ENCODE measurements around the gene LRRFIP1. TPM values are rescaled to one million over a fixed set of nuclear protein-coding genes. Genes with fewer than 3 reads are reported as not detected.

The LRRFIP1 gene
- total RNA-seq, 6 experiments from 2014 or later = 29.4 to 56.3 (median 49.7) TPM

GRCh38 chr2:237715459-237715947 is 88.1 kb downstream of the LRRFIP1 start:
- Histone ChIP-seq H3K9me3 (no peaks in the 10 kb centered on the region), H3K4me1 (peaks cover 0 to 23% (median 11%) of the 10 kb centered on the region in 4 donors), H3K4me3 (peak overlapping the region in 2 of 3 donors; percentile 29 to 43), H3K36me3 (peaks cover 0 to 5% (median under 1%) of the 10 kb centered on the region in 4 donors), H3K27ac (peak overlapping the region; percentile 8 to 57 (median 26)), H3K27me3 (no peaks in the 10 kb centered on the region)
- WGBS (ENCODE audit: insufficient coverage, low coverage, low lambda C conversion rate, missing lambda C conversion rate) = 10% methylated on average over 9 of the region's 13 CpGs
- TF ChIP-seq POLR2A (IDR thresholded peaks at IDR 0.05) (no peak), CTCF (IDR thresholded peaks at IDR 0.05) (peak in 1 of 4 donors; percentile 13)
- intact Hi-C loops (cut with DNase I) = no loop called here
- DNase-seq (peak in 1 of 3 donors; percentile 62), ATAC-seq (peak; percentile 89 to 94 (median 90))

- no peak for DNase-seq
- H3K9me3 ChIP-seq = no peaks in the 10 kb centered on the region
- peaks cover 0 to 1% (median 0%) of the 10 kb centered on the region in 4 donors for H3K36me3 ChIP-seq
- no peak for ATAC-seq
- peaks cover 0 to 23% (median 11%) of the 10 kb centered on the region in 4 donors for H3K4me1 ChIP-seq
- TF ChIP-seq POLR2A (IDR thresholded peaks at IDR 0.05) = no peak
- TF ChIP-seq CTCF (IDR thresholded peaks at IDR 0.05) = no peak
- H3K27ac ChIP-seq = peak overlapping the region in 1 of 3 donors; percentile 57
- no peak overlapping the region for H3K4me3 ChIP-seq
- H3K27me3 ChIP-seq = no peaks in the 10 kb centered on the region
- intact Hi-C loops (cut with DNase I) = no loop called here
Observed at GRCh38 chr2:237716011-237716410, 88.6 kb downstream of the LRRFIP1 start.

- H3K4me1 ChIP-seq = peaks cover 0 to 18% (median 6%) of the 10 kb centered on the region in 4 donors
- no peaks in the 10 kb centered on the region for H3K36me3 ChIP-seq
- ATAC-seq = no peak
- DNase-seq = peak in 1 of 3 donors; percentile 43
- no peak overlapping the region for H3K27ac ChIP-seq
- intact Hi-C loops (cut with DNase I) = no loop called here
- 93% methylated on average over 17 of the region's 24 CpGs for WGBS (ENCODE audit: insufficient coverage, low coverage, low lambda C conversion rate, missing lambda C conversion rate)
- H3K27me3 ChIP-seq = no peaks in the 10 kb centered on the region
- no peaks in the 10 kb centered on the region for H3K9me3 ChIP-seq
- no peak for TF ChIP-seq POLR2A (IDR thresholded peaks at IDR 0.05)
- no peak for TF ChIP-seq CTCF (IDR thresholded peaks at IDR 0.05)
- no peak overlapping the region for H3K4me3 ChIP-seq
Observed at GRCh38 chr2:237717366-237718276, 90.2 kb downstream of the LRRFIP1 start.

DNA sequence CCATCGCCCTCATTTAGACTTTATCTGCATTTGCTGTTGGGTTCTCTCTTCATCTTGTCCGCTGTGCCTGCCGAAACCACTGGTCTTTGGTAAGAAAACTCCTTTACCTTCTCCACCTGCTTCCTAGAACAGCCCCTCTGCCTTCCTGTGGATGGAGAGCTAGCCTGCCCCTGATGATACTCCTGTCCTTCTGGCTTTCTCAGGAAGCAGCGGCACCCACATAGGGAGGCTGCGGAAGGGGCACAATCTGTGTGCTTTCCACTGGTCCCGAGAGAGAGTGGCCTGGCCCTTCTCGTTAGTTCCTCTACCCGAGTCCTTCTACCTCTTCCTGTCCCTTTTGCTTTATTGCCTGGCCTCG is 90.9 kb downstream of the LRRFIP1 start:
- 93% methylated on average over 6 of the region's 9 CpGs for WGBS (ENCODE audit: insufficient coverage, low coverage, low lambda C conversion rate, missing lambda C conversion rate)
- TF ChIP-seq POLR2A (IDR thresholded peaks at IDR 0.05) (no peak), CTCF (IDR thresholded peaks at IDR 0.05) (no peak)
- no peak overlapping the region for H3K27ac ChIP-seq
- DNase-seq (peak in 1 of 3 donors; percentile 33), ATAC-seq (no peak)
- peaks cover 0 to 18% (median 6%) of the 10 kb centered on the region in 4 donors for H3K4me1 ChIP-seq
- H3K4me3 ChIP-seq = no peak overlapping the region
- no peaks in the 10 kb centered on the region for H3K9me3 ChIP-seq
- intact Hi-C loops (cut with DNase I) = no loop called here
- H3K36me3 ChIP-seq = no peaks in the 10 kb centered on the region
- H3K27me3 ChIP-seq = no peaks in the 10 kb centered on the region
